Measurements from ENCODE around the gene LMX1A.
A peak's percentile ranks its signal among the peaks of the same experiment; 100 is the strongest.

LMX1A gene

GRCh38 chr1:165228676-165229075 is 127.8 kb downstream of the LMX1A start:
- H3K4me1 ChIP-seq (ENCODE audit: control insufficient read depth in 2 of 2, insufficient read depth in 1 of 2, low read depth in 1 of 2, low read length in 2 of 2): no peaks in the 10 kb centered on the region
- DNase-seq (ENCODE audit: low spot score): no peak
- no peak overlapping the region for H3K9ac ChIP-seq (ENCODE audit: low read depth, low read length, poor library complexity)
- no peaks in the 10 kb centered on the region for H3K9me3 ChIP-seq (replicated peaks in 1 of 2; ENCODE audit: control insufficient read depth in 2 of 2, insufficient read depth in 1 of 2, low read depth in 1 of 2, low read length in 2 of 2)
- H3K14ac ChIP-seq (ENCODE audit: low read length): no peak overlapping the region
- no peak overlapping the region for H2AFZ ChIP-seq (ENCODE audit: low read length)
- H2BK120ac ChIP-seq (ENCODE audit: low read depth, low read length): no peak overlapping the region
- no peaks in the 10 kb centered on the region for H3K36me3 ChIP-seq (replicated peaks in 1 of 2; ENCODE audit: control insufficient read depth in 2 of 2, insufficient read depth in 2 of 2, low read length in 2 of 2)
- H2BK5ac ChIP-seq (ENCODE audit: low read length): no peak overlapping the region
- H3K27ac ChIP-seq (replicated peaks; ENCODE audit: low read length): no peak overlapping the region
- no peak overlapping the region for H3K4ac ChIP-seq (ENCODE audit: low read length)
- H2AK5ac ChIP-seq (ENCODE audit: low read depth, low read length): no peak overlapping the region
- no peak overlapping the region for H4K91ac ChIP-seq (ENCODE audit: low read depth, low read length, poor library complexity)
- no peak overlapping the region for H2BK12ac ChIP-seq (ENCODE audit: low read length)
- H3K4me2 ChIP-seq (ENCODE audit: insufficient read depth, low read length, poor library complexity, severe bottlenecking): no peak overlapping the region
- no peaks in the 10 kb centered on the region for H3K79me1 ChIP-seq (ENCODE audit: low read depth, low read length)
- no peak overlapping the region for H2BK15ac ChIP-seq (ENCODE audit: low read length)
- H3K27me3 ChIP-seq (ENCODE audit: control insufficient read depth in 3 of 3, insufficient read depth in 3 of 3, low read depth in 1 of 3, low read length in 3 of 3): peaks cover 0 to 3% (median 0%) of the 10 kb centered on the region in 3 experiments
- H3K18ac ChIP-seq (ENCODE audit: low read length): no peak overlapping the region
- no peak overlapping the region for H3K4me3 ChIP-seq (ENCODE audit: low read length in 2 of 2)
- no peak overlapping the region for H4K8ac ChIP-seq (ENCODE audit: low read depth, low read length)
- no CpG with 5 or more reads among the region's 2 CpGs for WGBS, 2 donors (ENCODE audit: extremely low coverage in 2 of 2, insufficient read length in 2 of 2, insufficient replicate concordance in 1 of 2)
- H3K23ac ChIP-seq (ENCODE audit: low read depth, low read length, poor library complexity): no peak overlapping the region

GRCh38 chr1:165228111-165228655 is 128.3 kb downstream of the LMX1A start:
- Histone ChIP-seq H2AFZ (ENCODE audit: low read length) (no peak overlapping the region), H3K4ac (ENCODE audit: low read length) (no peak overlapping the region), H3K4me2 (ENCODE audit: insufficient read depth, low read length, poor library complexity, severe bottlenecking) (no peak overlapping the region), H3K23ac (ENCODE audit: low read depth, low read length, poor library complexity) (no peak overlapping the region), H3K14ac (ENCODE audit: low read length) (no peak overlapping the region), H3K4me1 (ENCODE audit: control insufficient read depth in 2 of 2, insufficient read depth in 1 of 2, low read depth in 1 of 2, low read length in 2 of 2) (no peaks in the 10 kb centered on the region), H3K4me3 (ENCODE audit: low read length in 2 of 2) (no peak overlapping the region), H2BK5ac (ENCODE audit: low read length) (no peak overlapping the region), H2BK15ac (ENCODE audit: low read length) (no peak overlapping the region), H2AK5ac (ENCODE audit: low read depth, low read length) (no peak overlapping the region), H4K8ac (ENCODE audit: low read depth, low read length) (no peak overlapping the region), H3K79me1 (ENCODE audit: low read depth, low read length) (no peaks in the 10 kb centered on the region), H3K27me3 (ENCODE audit: control insufficient read depth in 3 of 3, insufficient read depth in 3 of 3, low read depth in 1 of 3, low read length in 3 of 3) (no peaks in the 10 kb centered on the region), H3K27ac (replicated peaks; ENCODE audit: low read length) (no peak overlapping the region), H2BK12ac (ENCODE audit: low read length) (no peak overlapping the region), H3K9ac (ENCODE audit: low read depth, low read length, poor library complexity) (no peak overlapping the region), H3K9me3 (replicated peaks in 1 of 2; ENCODE audit: control insufficient read depth in 2 of 2, insufficient read depth in 1 of 2, low read depth in 1 of 2, low read length in 2 of 2) (no peaks in the 10 kb centered on the region), H4K91ac (ENCODE audit: low read depth, low read length, poor library complexity) (no peak overlapping the region), H3K18ac (ENCODE audit: low read length) (no peak overlapping the region), H2BK120ac (ENCODE audit: low read depth, low read length) (no peak overlapping the region), H3K36me3 (replicated peaks in 1 of 2; ENCODE audit: control insufficient read depth in 2 of 2, insufficient read depth in 2 of 2, low read length in 2 of 2) (no peaks in the 10 kb centered on the region)
- WGBS, 2 donors (ENCODE audit: extremely low coverage in 2 of 2, insufficient read length in 2 of 2, insufficient replicate concordance in 1 of 2): no CpG with 5 or more reads among the region's 2 CpGs
- no peak for DNase-seq (ENCODE audit: low spot score)

GRCh38 chr1:165226326-165226725 is 130.2 kb downstream of the LMX1A start:
- H3K4me2 ChIP-seq (ENCODE audit: insufficient read depth, low read length, poor library complexity, severe bottlenecking): no peak overlapping the region
- no peak overlapping the region for H3K4me3 ChIP-seq (ENCODE audit: low read length in 2 of 2)
- H3K4me1 ChIP-seq (ENCODE audit: control insufficient read depth in 2 of 2, insufficient read depth in 1 of 2, low read depth in 1 of 2, low read length in 2 of 2): peaks cover 0 to 6% of the 10 kb centered on the region in 2 donors
- H3K36me3 ChIP-seq (replicated peaks in 1 of 2; ENCODE audit: control insufficient read depth in 2 of 2, insufficient read depth in 2 of 2, low read length in 2 of 2): no peaks in the 10 kb centered on the region
- DNase-seq (ENCODE audit: low spot score): no peak
- H3K79me1 ChIP-seq (ENCODE audit: low read depth, low read length): no peaks in the 10 kb centered on the region
- no peak overlapping the region for H4K8ac ChIP-seq (ENCODE audit: low read depth, low read length)
- no peak overlapping the region for H3K9ac ChIP-seq (ENCODE audit: low read depth, low read length, poor library complexity)
- H2BK12ac ChIP-seq (ENCODE audit: low read length): no peak overlapping the region
- peak overlapping the region; percentile 78 for H3K14ac ChIP-seq (ENCODE audit: low read length)
- H3K4ac ChIP-seq (ENCODE audit: low read length): no peak overlapping the region
- H3K27me3 ChIP-seq (ENCODE audit: control insufficient read depth in 3 of 3, insufficient read depth in 3 of 3, low read depth in 1 of 3, low read length in 3 of 3): no peaks in the 10 kb centered on the region
- H3K23ac ChIP-seq (ENCODE audit: low read depth, low read length, poor library complexity): no peak overlapping the region
- no peak overlapping the region for H2BK120ac ChIP-seq (ENCODE audit: low read depth, low read length)
- H3K18ac ChIP-seq (ENCODE audit: low read length): no peak overlapping the region
- H2BK5ac ChIP-seq (ENCODE audit: low read length): no peak overlapping the region
- no peak overlapping the region for H2BK15ac ChIP-seq (ENCODE audit: low read length)
- no CpG with 5 or more reads among the region's 2 CpGs for WGBS, 2 donors (ENCODE audit: extremely low coverage in 2 of 2, insufficient read length in 2 of 2, insufficient replicate concordance in 1 of 2)
- H3K9me3 ChIP-seq (replicated peaks in 1 of 2; ENCODE audit: control insufficient read depth in 2 of 2, insufficient read depth in 1 of 2, low read depth in 1 of 2, low read length in 2 of 2): no peaks in the 10 kb centered on the region
- H4K91ac ChIP-seq (ENCODE audit: low read depth, low read length, poor library complexity): no peak overlapping the region
- no peak overlapping the region for H3K27ac ChIP-seq (replicated peaks; ENCODE audit: low read length)
- no peak overlapping the region for H2AK5ac ChIP-seq (ENCODE audit: low read depth, low read length)
- H2AFZ ChIP-seq (ENCODE audit: low read length): no peak overlapping the region

- Histone ChIP-seq H3K23ac (ENCODE audit: low read depth, low read length, poor library complexity) (no peak overlapping the region), H3K4me1 (ENCODE audit: control insufficient read depth in 2 of 2, insufficient read depth in 1 of 2, low read depth in 1 of 2, low read length in 2 of 2) (peaks cover 0 to 10% of the 10 kb centered on the region in 2 donors), H2BK15ac (ENCODE audit: low read length) (no peak overlapping the region), H3K18ac (ENCODE audit: low read length) (no peak overlapping the region), H3K4ac (ENCODE audit: low read length) (no peak overlapping the region), H3K27ac (replicated peaks; ENCODE audit: low read length) (no peak overlapping the region), H3K27me3 (ENCODE audit: control insufficient read depth in 3 of 3, insufficient read depth in 3 of 3, low read depth in 1 of 3, low read length in 3 of 3) (no peaks in the 10 kb centered on the region), H2BK5ac (ENCODE audit: low read length) (no peak overlapping the region), H3K9ac (ENCODE audit: low read depth, low read length, poor library complexity) (no peak overlapping the region), H3K79me1 (ENCODE audit: low read depth, low read length) (no peaks in the 10 kb centered on the region), H2BK120ac (ENCODE audit: low read depth, low read length) (no peak overlapping the region), H2AFZ (ENCODE audit: low read length) (no peak overlapping the region), H3K4me2 (ENCODE audit: insufficient read depth, low read length, poor library complexity, severe bottlenecking) (no peak overlapping the region), H3K36me3 (replicated peaks in 1 of 2; ENCODE audit: control insufficient read depth in 2 of 2, insufficient read depth in 2 of 2, low read length in 2 of 2) (no peaks in the 10 kb centered on the region), H2AK5ac (ENCODE audit: low read depth, low read length) (no peak overlapping the region), H4K91ac (ENCODE audit: low read depth, low read length, poor library complexity) (no peak overlapping the region), H3K4me3 (ENCODE audit: low read length in 2 of 2) (no peak overlapping the region), H2BK12ac (ENCODE audit: low read length) (no peak overlapping the region), H3K9me3 (replicated peaks in 1 of 2; ENCODE audit: control insufficient read depth in 2 of 2, insufficient read depth in 1 of 2, low read depth in 1 of 2, low read length in 2 of 2) (no peaks in the 10 kb centered on the region), H4K8ac (ENCODE audit: low read depth, low read length) (no peak overlapping the region), H3K14ac (ENCODE audit: low read length) (no peak overlapping the region)
- no CpG with 5 or more reads among the region's 1 CpG for WGBS, 2 donors (ENCODE audit: extremely low coverage in 2 of 2, insufficient read length in 2 of 2, insufficient replicate concordance in 1 of 2)
- no peak for DNase-seq (ENCODE audit: low spot score)
Measured at GRCh38 chr1:165225650-165226049, 130.9 kb downstream of the LMX1A start.

All from neuronal stem cell (in vitro differentiated cells).